ENCODE results near the gene LPCAT3. TPM values are rescaled to one million over a fixed set of nuclear protein-coding genes. Genes with fewer than 3 reads are reported as not detected.
"Not testable (repeated sequence)": the region's sequence is repeated elsewhere in the genome, so short reads cannot be mapped to it uniquely, and the experiment has no call there.

LPCAT3 gene
- total RNA-seq, 4 donors from 2014 or later: 18.2 to 230 (median 179) TPM

DNA sequence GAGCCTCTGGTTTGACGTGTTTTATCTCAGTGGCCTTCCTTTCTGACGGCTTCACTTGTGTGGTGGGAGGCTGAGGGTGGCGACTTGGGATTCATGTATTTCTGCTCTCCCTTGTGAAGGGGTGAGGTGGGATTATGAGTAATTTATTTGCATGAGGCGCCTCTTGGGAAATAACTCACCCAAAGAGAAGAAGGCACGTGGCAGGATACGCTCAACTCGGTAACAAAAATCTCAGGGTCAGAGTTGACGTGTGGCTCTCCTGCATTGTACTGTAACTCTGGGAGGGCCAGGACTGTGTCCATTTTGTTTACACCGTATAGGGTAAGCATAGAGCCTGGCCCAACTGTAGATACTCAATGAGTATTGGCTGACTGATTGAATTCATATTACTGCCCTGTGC is 27.6 kb upstream of the LPCAT3 start:
- Histone ChIP-seq H3K27ac (no peak overlapping the region), H3K27me3 (no peaks in the 10 kb centered on the region), H3K9me3 (no peaks in the 10 kb centered on the region), H3K36me3 (no peaks in the 10 kb centered on the region), H3K4me1 (no peaks in the 10 kb centered on the region), H3K4me3 (no peak overlapping the region)
- no peak for DNase-seq
- TF ChIP-seq, protein P1, sequence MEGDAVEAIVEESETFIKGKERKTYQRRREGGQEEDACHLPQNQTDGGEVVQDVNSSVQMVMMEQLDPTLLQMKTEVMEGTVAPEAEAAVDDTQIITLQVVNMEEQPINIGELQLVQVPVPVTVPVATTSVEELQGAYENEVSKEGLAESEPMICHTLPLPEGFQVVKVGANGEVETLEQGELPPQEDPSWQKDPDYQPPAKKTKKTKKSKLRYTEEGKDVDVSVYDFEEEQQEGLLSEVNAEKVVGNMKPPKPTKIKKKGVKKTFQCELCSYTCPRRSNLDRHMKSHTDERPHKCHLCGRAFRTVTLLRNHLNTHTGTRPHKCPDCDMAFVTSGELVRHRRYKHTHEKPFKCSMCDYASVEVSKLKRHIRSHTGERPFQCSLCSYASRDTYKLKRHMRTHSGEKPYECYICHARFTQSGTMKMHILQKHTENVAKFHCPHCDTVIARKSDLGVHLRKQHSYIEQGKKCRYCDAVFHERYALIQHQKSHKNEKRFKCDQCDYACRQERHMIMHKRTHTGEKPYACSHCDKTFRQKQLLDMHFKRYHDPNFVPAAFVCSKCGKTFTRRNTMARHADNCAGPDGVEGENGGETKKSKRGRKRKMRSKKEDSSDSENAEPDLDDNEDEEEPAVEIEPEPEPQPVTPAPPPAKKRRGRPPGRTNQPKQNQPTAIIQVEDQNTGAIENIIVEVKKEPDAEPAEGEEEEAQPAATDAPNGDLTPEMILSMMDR (IDR thresholded peaks at IDR 0.05): no peak
- no peak for TF ChIP-seq POLR2A (IDR thresholded peaks at IDR 0.05)

DNA sequence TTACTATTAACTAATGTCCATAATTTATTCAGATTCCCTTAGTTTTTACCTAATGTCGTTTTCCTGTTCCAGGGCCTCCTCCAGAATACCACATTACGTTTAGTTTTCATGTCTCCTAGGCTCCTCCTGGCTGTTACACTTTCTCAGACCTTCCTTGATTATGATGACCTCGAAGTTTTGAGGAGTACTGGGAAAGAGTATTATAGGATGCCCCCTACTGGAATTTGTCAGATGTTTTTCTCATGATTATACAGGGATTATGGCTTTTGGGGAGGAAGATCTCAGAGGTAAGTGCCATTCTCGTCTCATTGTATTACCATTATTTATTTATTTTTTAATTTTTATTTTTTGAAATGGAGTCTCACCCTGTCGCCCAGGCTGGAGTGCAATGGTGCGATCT is 24.6 kb upstream of the LPCAT3 start:
- TF ChIP-seq, protein P1 (IDR thresholded peaks at IDR 0.05): peak; percentile 16 to 83 (median 60)
- no peak for TF ChIP-seq POLR2A (IDR thresholded peaks at IDR 0.05)
- Histone ChIP-seq H3K27ac (no peak overlapping the region), H3K27me3 (no peaks in the 10 kb centered on the region), H3K4me1 (no peaks in the 10 kb centered on the region), H3K9me3 (no peaks in the 10 kb centered on the region), H3K36me3 (no peaks in the 10 kb centered on the region), H3K4me3 (no peak overlapping the region)
- no peak for DNase-seq

DNA sequence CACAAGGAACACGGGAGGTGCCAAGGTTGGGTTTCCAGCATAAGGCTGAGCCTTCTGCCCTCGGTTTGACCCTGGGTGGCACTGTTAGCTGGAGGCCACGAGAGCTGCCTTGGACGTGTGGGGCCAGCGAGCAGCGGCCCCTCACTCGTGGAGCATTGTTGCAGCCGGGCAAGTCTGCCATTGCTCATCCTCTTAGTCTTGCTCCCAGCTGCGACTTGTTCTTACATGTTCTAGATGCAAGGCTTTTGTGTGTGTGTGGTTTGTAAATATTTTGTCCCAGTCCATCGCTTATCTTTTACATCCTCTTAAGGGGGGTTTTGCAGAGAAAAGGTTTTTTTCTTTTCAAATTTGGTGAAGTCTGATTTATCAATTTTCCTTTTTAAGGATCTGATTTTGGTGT is 21.1 kb upstream of the LPCAT3 start:
- Histone ChIP-seq H3K27ac (no peak overlapping the region), H3K9me3 (no peaks in the 10 kb centered on the region), H3K27me3 (no peaks in the 10 kb centered on the region), H3K4me3 (no peak overlapping the region), H3K36me3 (no peaks in the 10 kb centered on the region), H3K4me1 (no peaks in the 10 kb centered on the region)
- no peak for DNase-seq
- TF ChIP-seq, protein P1 (IDR thresholded peaks at IDR 0.05): no peak
- TF ChIP-seq POLR2A (IDR thresholded peaks at IDR 0.05): no peak

DNA sequence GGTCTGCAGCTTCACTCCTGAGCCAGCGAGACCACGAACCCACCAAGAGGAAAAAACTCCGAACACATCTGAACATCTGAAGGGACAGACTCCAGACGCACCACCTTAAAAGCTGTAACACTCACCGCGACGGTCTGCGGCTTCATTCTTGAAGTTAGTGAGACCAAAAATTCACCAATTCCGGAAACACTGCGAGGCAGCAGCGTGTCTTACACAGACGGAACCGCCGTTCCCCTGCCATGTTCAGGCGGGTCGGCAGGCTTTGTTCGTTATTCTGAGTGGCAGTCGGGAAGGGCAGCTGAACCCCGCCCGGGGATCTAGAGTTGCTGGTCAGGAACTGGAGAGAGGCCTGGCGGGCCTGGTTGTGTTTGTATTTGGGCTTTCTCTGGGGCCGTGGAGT is 20.3 kb upstream of the LPCAT3 start:
- H3K36me3 ChIP-seq: no peaks in the 10 kb centered on the region
- no peak overlapping the region for H3K27ac ChIP-seq
- H3K9me3 ChIP-seq: no peaks in the 10 kb centered on the region
- no peak for TF ChIP-seq POLR2A (IDR thresholded peaks at IDR 0.05)
- TF ChIP-seq, protein P1 (IDR thresholded peaks at IDR 0.05): no peak
- H3K27me3 ChIP-seq: no peaks in the 10 kb centered on the region
- no peak for DNase-seq
- no peak overlapping the region for H3K4me3 ChIP-seq
- no peaks in the 10 kb centered on the region for H3K4me1 ChIP-seq

DNA sequence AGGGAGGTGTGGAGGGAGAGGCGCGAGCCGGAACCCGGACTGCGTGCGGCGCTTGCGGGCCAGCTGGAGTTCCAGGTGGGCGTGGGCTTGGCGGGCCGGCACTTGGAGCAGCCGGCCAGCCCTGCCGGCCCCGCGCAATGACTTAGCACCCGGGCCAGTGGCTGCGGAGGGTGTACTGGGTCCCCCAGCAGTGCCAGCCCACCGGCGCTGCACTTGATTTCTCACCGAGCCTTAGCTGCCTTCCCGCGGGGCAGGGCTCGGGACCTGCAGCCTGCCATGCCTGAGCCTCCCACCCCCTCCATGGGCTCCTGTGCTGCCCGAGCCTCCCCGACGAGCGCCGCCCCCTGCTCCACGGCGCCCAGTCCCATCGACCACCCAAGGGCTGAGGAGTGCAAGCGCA is 19.1 kb upstream of the LPCAT3 start:
- H3K36me3 ChIP-seq, H3K9me3 ChIP-seq, DNase-seq, H3K27ac ChIP-seq, H3K4me1 ChIP-seq, H3K27me3 ChIP-seq, H3K4me3 ChIP-seq: not testable (repeated sequence)

DNA sequence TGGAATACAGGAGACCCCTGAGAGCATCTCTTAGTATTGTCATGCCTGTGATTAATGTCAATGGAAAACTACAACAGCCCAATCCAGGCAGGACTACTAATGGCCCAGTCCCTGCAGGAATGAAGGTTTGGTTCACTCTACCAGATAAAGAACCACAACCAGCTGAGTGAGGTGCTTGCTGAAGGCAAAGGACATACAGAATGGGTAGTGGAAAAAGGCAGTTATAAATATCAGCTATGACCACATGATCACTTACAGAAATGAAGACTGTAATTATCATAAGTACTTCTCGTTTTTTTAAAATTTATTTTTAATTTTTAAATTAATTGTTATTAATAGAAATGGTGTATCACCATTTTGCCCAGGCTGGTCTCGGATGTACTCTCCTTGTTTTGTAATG is 17.2 kb upstream of the LPCAT3 start:
- no peak for TF ChIP-seq POLR2A (IDR thresholded peaks at IDR 0.05)
- TF ChIP-seq, protein P1 (IDR thresholded peaks at IDR 0.05): no peak
- H3K36me3 ChIP-seq: no peaks in the 10 kb centered on the region
- no peak for DNase-seq
- H3K4me1 ChIP-seq: no peaks in the 10 kb centered on the region
- no peaks in the 10 kb centered on the region for H3K27me3 ChIP-seq
- no peaks in the 10 kb centered on the region for H3K9me3 ChIP-seq
- no peak overlapping the region for H3K4me3 ChIP-seq
- H3K27ac ChIP-seq: no peak overlapping the region
